ENCODE data around the gene LEMD3.

LEMD3 gene

GRCh38 chr12:65168681-65169319 is 583 bp upstream of the LEMD3 start:
- in situ Hi-C loops (cut with MboI; ENCODE audit: low sequenced_read_pairs) = no loop called here

- in situ Hi-C loops (cut with MboI; ENCODE audit: low sequenced_read_pairs) = no loop called here
Observed at GRCh38 chr12:65170209-65170881, 962 bp downstream of the LEMD3 start.

- in situ Hi-C loops (cut with MboI; ENCODE audit: low sequenced_read_pairs) = no loop called here
Observed at GRCh38 chr12:65171073-65171472, 1.7 kb downstream of the LEMD3 start.

- in situ Hi-C loops (cut with MboI; ENCODE audit: low sequenced_read_pairs) = no loop called here
Observed at GRCh38 chr12:65171870-65172269, 2.5 kb downstream of the LEMD3 start.

- in situ Hi-C loops (cut with MboI; ENCODE audit: low sequenced_read_pairs) = no loop called here
Observed at GRCh38 chr12:65175385-65175784, 6.0 kb downstream of the LEMD3 start.

- in situ Hi-C loops (cut with MboI; ENCODE audit: low sequenced_read_pairs) = no loop called here
Observed at GRCh38 chr12:65182012-65182739, 12.8 kb downstream of the LEMD3 start.

- in situ Hi-C loops (cut with MboI; ENCODE audit: low sequenced_read_pairs) = no loop called here
Observed at GRCh38 chr12:65184176-65184857, 14.9 kb downstream of the LEMD3 start.

GRCh38 chr12:65184858-65185229 is 15.5 kb downstream of the LEMD3 start:
- in situ Hi-C loops (cut with MboI; ENCODE audit: low sequenced_read_pairs) = no loop called here

- in situ Hi-C loops (cut with MboI; ENCODE audit: low sequenced_read_pairs) = no loop called here
Observed at GRCh38 chr12:65187665-65188064, 18.3 kb downstream of the LEMD3 start.

GRCh38 chr12:65188179-65188701 is 18.9 kb downstream of the LEMD3 start:
- in situ Hi-C loops (cut with MboI; ENCODE audit: low sequenced_read_pairs) = no loop called here

- in situ Hi-C loops (cut with MboI; ENCODE audit: low sequenced_read_pairs) = no loop called here
Observed at GRCh38 chr12:65189028-65189718, 19.8 kb downstream of the LEMD3 start.

- in situ Hi-C loops (cut with MboI; ENCODE audit: low sequenced_read_pairs) = no loop called here
Observed at GRCh38 chr12:65192963-65193516, 23.7 kb downstream of the LEMD3 start.

GRCh38 chr12:65194949-65195348 is 25.6 kb downstream of the LEMD3 start:
- in situ Hi-C loops (cut with MboI; ENCODE audit: low sequenced_read_pairs) = no loop called here

GRCh38 chr12:65195387-65196055 is 26.1 kb downstream of the LEMD3 start:
- in situ Hi-C loops (cut with MboI; ENCODE audit: low sequenced_read_pairs) = no loop called here

GRCh38 chr12:65196762-65197567 is 27.6 kb downstream of the LEMD3 start:
- in situ Hi-C loops (cut with MboI; ENCODE audit: low sequenced_read_pairs) = no loop called here

GRCh38 chr12:65199604-65200003 is 30.2 kb downstream of the LEMD3 start:
- in situ Hi-C loops (cut with MboI; ENCODE audit: low sequenced_read_pairs) = no loop called here

- in situ Hi-C loops (cut with MboI; ENCODE audit: low sequenced_read_pairs) = no loop called here
Observed at GRCh38 chr12:65200007-65200665, 30.8 kb downstream of the LEMD3 start.

GRCh38 chr12:65203376-65203775 is 34.0 kb downstream of the LEMD3 start:
- in situ Hi-C loops (cut with MboI; ENCODE audit: low sequenced_read_pairs) = no loop called here
